Measurements from ENCODE around the gene VWA5B2.
"Not testable (repeated sequence)": the region's sequence is repeated elsewhere in the genome, so short reads cannot be mapped to it uniquely, and the experiment has no call there.

Gene VWA5B2

DNA sequence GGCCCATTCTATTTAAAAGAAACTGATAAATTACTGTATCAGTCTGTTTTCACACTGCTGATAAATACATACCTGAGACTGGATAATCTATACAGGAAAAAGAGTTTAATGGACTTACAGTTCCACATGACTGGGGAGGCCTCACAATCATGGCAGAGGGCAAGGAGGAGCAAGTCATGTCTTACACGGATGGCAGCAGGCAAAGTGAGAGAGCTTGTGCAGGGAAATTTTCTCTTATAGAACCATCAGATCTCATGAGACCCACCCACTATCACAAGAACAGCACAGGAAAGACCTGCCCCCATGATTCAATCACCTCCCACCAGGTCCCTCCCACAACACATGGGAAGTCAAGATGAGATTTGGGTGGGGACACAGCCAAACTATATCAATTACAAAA is 37.9 kb downstream of the VWA5B2 start:
- H3K9me3 ChIP-seq (ENCODE audit: control insufficient read depth in 5 of 5, low read length in 5 of 5); H3K9ac ChIP-seq (ENCODE audit: low read length in 5 of 5); H3K36me3 ChIP-seq (ENCODE audit: control insufficient read depth in 5 of 5, insufficient read depth in 5 of 5, low read length in 5 of 5); H3K4me1 ChIP-seq (ENCODE audit: control insufficient read depth in 5 of 5, insufficient read depth in 5 of 5, low read length in 5 of 5); H3K27ac ChIP-seq (ENCODE audit: low read depth, low read length); H3K4me3 ChIP-seq (ENCODE audit: low read depth in 1 of 5, low read length in 5 of 5): not testable (repeated sequence)
- peaks cover 9 to 16% (median 11%) of the 10 kb centered on the region in 5 donors for H3K27me3 ChIP-seq (ENCODE audit: control insufficient read depth in 5 of 5, insufficient read depth in 4 of 5, low read length in 5 of 5)

DNA sequence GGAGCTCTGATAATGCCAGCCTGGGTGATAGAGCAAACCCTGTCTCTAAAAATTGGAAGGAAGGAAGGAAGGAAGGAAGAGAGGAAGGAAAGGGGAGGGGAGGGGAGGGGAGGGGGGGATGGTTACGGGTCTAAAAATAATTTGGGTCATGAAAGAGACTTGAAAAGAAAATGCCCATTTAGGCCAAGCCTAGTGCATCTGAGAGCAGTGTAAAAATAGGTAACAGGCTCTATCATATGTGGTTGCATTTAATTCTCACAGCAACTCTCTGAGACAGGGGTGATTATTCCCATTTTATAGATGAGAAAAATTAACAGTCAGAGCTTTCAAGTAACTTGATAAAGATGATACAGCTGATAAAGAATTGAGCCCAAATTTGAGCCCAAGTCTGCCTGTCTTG is 42.9 kb downstream of the VWA5B2 start:
- no peak overlapping the region for H3K27ac ChIP-seq (ENCODE audit: low read depth, low read length)
- peaks cover 10 to 30% (median 21%) of the 10 kb centered on the region in 5 donors for H3K27me3 ChIP-seq (ENCODE audit: control insufficient read depth in 5 of 5, insufficient read depth in 4 of 5, low read length in 5 of 5)
- no peaks in the 10 kb centered on the region for H3K36me3 ChIP-seq (ENCODE audit: control insufficient read depth in 5 of 5, insufficient read depth in 5 of 5, low read length in 5 of 5)
- H3K9me3 ChIP-seq (ENCODE audit: control insufficient read depth in 5 of 5, low read length in 5 of 5): peaks cover 0 to 3% (median 0%) of the 10 kb centered on the region in 5 donors
- no peak overlapping the region for H3K9ac ChIP-seq (ENCODE audit: low read length in 5 of 5)
- no peak overlapping the region for H3K4me3 ChIP-seq (ENCODE audit: low read depth in 1 of 5, low read length in 5 of 5)
- H3K4me1 ChIP-seq (ENCODE audit: control insufficient read depth in 5 of 5, insufficient read depth in 5 of 5, low read length in 5 of 5): peaks cover 0 to 5% (median 0%) of the 10 kb centered on the region in 5 donors

DNA sequence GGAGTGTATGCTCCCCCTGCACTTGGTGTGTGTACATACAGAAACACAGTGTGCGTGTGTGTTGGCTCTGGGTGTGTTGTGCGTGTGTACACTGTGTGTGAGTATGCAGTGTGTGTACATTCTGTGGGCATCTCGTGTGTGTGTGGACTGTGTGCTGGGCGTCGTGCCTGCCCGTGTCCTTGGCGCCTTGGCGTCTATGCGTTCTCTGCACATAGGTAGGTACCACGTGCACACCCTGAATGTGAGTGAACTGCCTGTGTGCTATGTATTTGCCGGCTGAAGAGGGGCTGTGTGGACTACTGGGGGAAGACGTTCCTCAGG is 46.0 kb downstream of the VWA5B2 start:
- no peak overlapping the region for H3K4me3 ChIP-seq (ENCODE audit: low read depth in 1 of 5, low read length in 5 of 5)
- peaks cover 0 to 3% (median 0%) of the 10 kb centered on the region in 5 donors for H3K9me3 ChIP-seq (ENCODE audit: control insufficient read depth in 5 of 5, low read length in 5 of 5)
- peaks cover 0 to 5% (median 0%) of the 10 kb centered on the region in 5 donors for H3K4me1 ChIP-seq (ENCODE audit: control insufficient read depth in 5 of 5, insufficient read depth in 5 of 5, low read length in 5 of 5)
- H3K9ac ChIP-seq (ENCODE audit: low read length in 5 of 5): no peak overlapping the region
- no peak overlapping the region for H3K27ac ChIP-seq (ENCODE audit: low read depth, low read length)
- no peaks in the 10 kb centered on the region for H3K36me3 ChIP-seq (ENCODE audit: control insufficient read depth in 5 of 5, insufficient read depth in 5 of 5, low read length in 5 of 5)
- peaks cover 11 to 41% (median 26%) of the 10 kb centered on the region in 5 donors for H3K27me3 ChIP-seq (ENCODE audit: control insufficient read depth in 5 of 5, insufficient read depth in 4 of 5, low read length in 5 of 5)

GRCh38 chr3:184275961-184276910 is 46.9 kb downstream of the VWA5B2 start, which contains the start of gene ECE2:
ECE2 (plus strand) TSS chr3:184276022; CDS start chr3:184276154, 132 bp downstream.
- Histone ChIP-seq H3K9ac (ENCODE audit: low read length in 5 of 5) (no peak within 1 kb of the TSS), H3K9me3 (ENCODE audit: control insufficient read depth in 5 of 5, low read length in 5 of 5) (peaks cover 0 to 3% (median 0%) of the 10 kb centered on the region in 5 donors), H3K36me3 (ENCODE audit: control insufficient read depth in 5 of 5, insufficient read depth in 5 of 5, low read length in 5 of 5) (no peaks in the 10 kb centered on the region), H3K4me3 (ENCODE audit: low read depth in 1 of 5, low read length in 5 of 5) (no peak within 1 kb of the TSS), H3K27ac (ENCODE audit: low read depth, low read length) (no peak within 1 kb of the TSS), H3K27me3 (ENCODE audit: control insufficient read depth in 5 of 5, insufficient read depth in 4 of 5, low read length in 5 of 5) (peaks cover 11 to 41% (median 26%) of the 10 kb centered on the region in 5 donors), H3K4me1 (ENCODE audit: control insufficient read depth in 5 of 5, insufficient read depth in 5 of 5, low read length in 5 of 5) (peaks cover 0 to 5% (median 0%) of the 10 kb centered on the region in 5 donors)

DNA sequence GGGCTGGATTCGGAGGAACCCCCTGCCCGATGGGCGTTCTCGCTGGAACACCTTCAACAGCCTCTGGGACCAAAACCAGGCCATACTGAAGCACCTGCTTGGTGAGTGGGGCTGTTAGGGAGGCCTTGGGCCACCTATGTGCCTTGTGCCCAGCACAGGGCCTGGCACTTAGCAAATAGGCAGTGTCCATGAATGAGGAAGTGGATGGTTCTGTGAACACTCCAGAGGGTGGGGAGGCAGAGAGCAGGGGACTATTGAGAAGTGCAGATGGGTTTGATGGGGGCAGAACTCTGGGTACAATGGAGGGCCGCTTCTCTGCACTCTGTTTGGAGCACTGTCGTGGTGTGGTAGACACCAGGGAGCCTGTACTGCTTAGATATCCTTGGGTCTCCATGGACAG is 48.0 kb downstream of the VWA5B2 start:
- Histone ChIP-seq H3K9ac (ENCODE audit: low read length in 5 of 5) (no peak overlapping the region), H3K36me3 (ENCODE audit: control insufficient read depth in 5 of 5, insufficient read depth in 5 of 5, low read length in 5 of 5) (no peaks in the 10 kb centered on the region), H3K9me3 (ENCODE audit: control insufficient read depth in 5 of 5, low read length in 5 of 5) (peaks cover 0 to 3% (median 0%) of the 10 kb centered on the region in 5 donors), H3K4me1 (ENCODE audit: control insufficient read depth in 5 of 5, insufficient read depth in 5 of 5, low read length in 5 of 5) (peaks cover 0 to 5% (median 0%) of the 10 kb centered on the region in 5 donors), H3K27me3 (ENCODE audit: control insufficient read depth in 5 of 5, insufficient read depth in 4 of 5, low read length in 5 of 5) (peaks cover 11 to 41% (median 26%) of the 10 kb centered on the region in 5 donors), H3K4me3 (ENCODE audit: low read depth in 1 of 5, low read length in 5 of 5) (no peak overlapping the region), H3K27ac (ENCODE audit: low read depth, low read length) (no peak overlapping the region)

DNA sequence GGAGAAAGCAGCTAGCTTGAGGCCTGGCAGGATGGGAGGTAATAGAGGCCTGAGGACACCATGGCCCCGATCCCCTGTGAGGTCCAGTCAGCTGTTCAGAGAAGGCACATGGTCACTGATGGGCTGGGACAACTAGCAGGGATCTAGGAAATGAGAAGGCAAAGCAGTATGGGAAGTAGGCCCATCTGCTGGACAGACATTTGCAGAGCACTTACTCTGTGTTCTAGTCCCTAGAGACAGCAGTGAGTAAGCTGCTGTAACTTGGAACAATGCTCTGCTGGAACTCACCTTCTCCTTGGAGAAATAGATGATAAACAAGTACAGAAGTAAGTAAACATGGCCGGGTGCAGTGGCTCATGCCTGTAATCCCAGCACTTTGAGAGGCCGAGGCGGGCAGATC is 53.6 kb downstream of the VWA5B2 start:
- peaks cover 0 to 3% (median 0%) of the 10 kb centered on the region in 5 donors for H3K9me3 ChIP-seq (ENCODE audit: control insufficient read depth in 5 of 5, low read length in 5 of 5)
- H3K27me3 ChIP-seq (ENCODE audit: control insufficient read depth in 5 of 5, insufficient read depth in 4 of 5, low read length in 5 of 5): peaks cover 0 to 8% (median 4%) of the 10 kb centered on the region in 5 donors
- H3K4me1 ChIP-seq (ENCODE audit: control insufficient read depth in 5 of 5, insufficient read depth in 5 of 5, low read length in 5 of 5): peaks cover 0 to 4% (median 0%) of the 10 kb centered on the region in 5 donors
- no peak overlapping the region for H3K27ac ChIP-seq (ENCODE audit: low read depth, low read length)
- H3K4me3 ChIP-seq (ENCODE audit: low read depth in 1 of 5, low read length in 5 of 5): no peak overlapping the region
- no peak overlapping the region for H3K9ac ChIP-seq (ENCODE audit: low read length in 5 of 5)
- H3K36me3 ChIP-seq (ENCODE audit: control insufficient read depth in 5 of 5, insufficient read depth in 5 of 5, low read length in 5 of 5): no peaks in the 10 kb centered on the region

DNA sequence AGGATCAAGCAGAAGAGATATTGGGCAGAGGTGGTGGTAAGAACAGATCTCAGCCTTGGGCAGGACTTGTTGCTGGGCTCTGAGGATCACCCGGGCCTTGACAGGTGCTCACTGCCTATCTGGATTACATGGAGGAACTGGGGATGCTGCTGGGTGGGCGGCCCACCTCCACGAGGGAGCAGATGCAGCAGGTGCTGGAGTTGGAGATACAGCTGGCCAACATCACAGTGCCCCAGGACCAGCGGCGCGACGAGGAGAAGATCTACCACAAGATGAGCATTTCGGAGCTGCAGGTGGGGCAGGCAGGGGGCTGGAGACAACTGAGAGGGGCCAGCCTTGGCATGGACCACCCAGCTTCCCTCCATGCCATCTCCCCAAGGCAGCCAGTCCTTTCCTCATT is 54.3 kb downstream of the VWA5B2 start:
- Histone ChIP-seq H3K4me3 (ENCODE audit: low read depth in 1 of 5, low read length in 5 of 5) (no peak overlapping the region), H3K9me3 (ENCODE audit: control insufficient read depth in 5 of 5, low read length in 5 of 5) (peaks cover 0 to 3% (median 0%) of the 10 kb centered on the region in 5 donors), H3K9ac (ENCODE audit: low read length in 5 of 5) (no peak overlapping the region), H3K36me3 (ENCODE audit: control insufficient read depth in 5 of 5, insufficient read depth in 5 of 5, low read length in 5 of 5) (no peaks in the 10 kb centered on the region), H3K4me1 (ENCODE audit: control insufficient read depth in 5 of 5, insufficient read depth in 5 of 5, low read length in 5 of 5) (peaks cover 0 to 4% (median 0%) of the 10 kb centered on the region in 5 donors), H3K27ac (ENCODE audit: low read depth, low read length) (no peak overlapping the region), H3K27me3 (ENCODE audit: control insufficient read depth in 5 of 5, insufficient read depth in 4 of 5, low read length in 5 of 5) (peaks cover 0 to 8% (median 3%) of the 10 kb centered on the region in 5 donors)

GRCh38 chr3:184284696-184285095 is 55.3 kb downstream of the VWA5B2 start:
- Histone ChIP-seq H3K27me3 (ENCODE audit: control insufficient read depth in 5 of 5, insufficient read depth in 4 of 5, low read length in 5 of 5) (peaks cover 0 to 8% (median 3%) of the 10 kb centered on the region in 5 donors), H3K9ac (ENCODE audit: low read length in 5 of 5) (peak overlapping the region in 1 of 5 donors; percentile 9), H3K4me3 (ENCODE audit: low read depth in 1 of 5, low read length in 5 of 5) (no peak overlapping the region), H3K27ac (ENCODE audit: low read depth, low read length) (no peak overlapping the region), H3K9me3 (ENCODE audit: control insufficient read depth in 5 of 5, low read length in 5 of 5) (peaks cover 0 to 3% (median 0%) of the 10 kb centered on the region in 5 donors), H3K36me3 (ENCODE audit: control insufficient read depth in 5 of 5, insufficient read depth in 5 of 5, low read length in 5 of 5) (no peaks in the 10 kb centered on the region), H3K4me1 (ENCODE audit: control insufficient read depth in 5 of 5, insufficient read depth in 5 of 5, low read length in 5 of 5) (peaks cover 0 to 4% (median 0%) of the 10 kb centered on the region in 5 donors)

DNA sequence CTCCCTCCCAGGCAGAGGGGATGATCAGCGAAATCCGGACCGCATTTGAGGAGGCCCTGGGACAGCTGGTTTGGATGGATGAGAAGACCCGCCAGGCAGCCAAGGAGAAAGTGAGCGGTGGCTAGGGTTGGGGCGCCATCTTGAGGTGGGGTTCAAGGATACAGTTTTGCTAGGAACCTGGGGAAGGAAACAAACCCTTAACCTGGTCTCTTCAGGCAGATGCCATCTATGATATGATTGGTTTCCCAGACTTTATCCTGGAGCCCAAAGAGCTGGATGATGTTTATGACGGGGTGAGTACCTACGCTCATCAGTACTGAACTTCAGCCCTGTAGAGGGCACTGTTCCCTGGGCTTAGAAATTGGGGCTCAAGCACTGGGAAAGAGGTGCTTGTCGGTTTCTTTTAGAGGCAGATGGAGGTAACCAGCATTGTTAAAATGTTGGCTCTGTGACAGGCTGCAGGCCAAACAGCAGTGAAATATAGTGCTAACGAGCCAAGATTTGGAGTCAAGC is 60.1 kb downstream of the VWA5B2 start:
- H3K9me3 ChIP-seq (ENCODE audit: control insufficient read depth in 5 of 5, low read length in 5 of 5): no peaks in the 10 kb centered on the region
- H3K4me1 ChIP-seq (ENCODE audit: control insufficient read depth in 5 of 5, insufficient read depth in 5 of 5, low read length in 5 of 5): peaks cover 0 to 4% (median 0%) of the 10 kb centered on the region in 5 donors
- H3K27ac ChIP-seq (ENCODE audit: low read depth, low read length): no peak overlapping the region
- no peaks in the 10 kb centered on the region for H3K36me3 ChIP-seq (ENCODE audit: control insufficient read depth in 5 of 5, insufficient read depth in 5 of 5, low read length in 5 of 5)
- no peak overlapping the region for H3K4me3 ChIP-seq (ENCODE audit: low read depth in 1 of 5, low read length in 5 of 5)
- H3K27me3 ChIP-seq (ENCODE audit: control insufficient read depth in 5 of 5, insufficient read depth in 4 of 5, low read length in 5 of 5): peaks cover 0 to 10% (median 8%) of the 10 kb centered on the region in 5 donors
- no peak overlapping the region for H3K9ac ChIP-seq (ENCODE audit: low read length in 5 of 5)

DNA sequence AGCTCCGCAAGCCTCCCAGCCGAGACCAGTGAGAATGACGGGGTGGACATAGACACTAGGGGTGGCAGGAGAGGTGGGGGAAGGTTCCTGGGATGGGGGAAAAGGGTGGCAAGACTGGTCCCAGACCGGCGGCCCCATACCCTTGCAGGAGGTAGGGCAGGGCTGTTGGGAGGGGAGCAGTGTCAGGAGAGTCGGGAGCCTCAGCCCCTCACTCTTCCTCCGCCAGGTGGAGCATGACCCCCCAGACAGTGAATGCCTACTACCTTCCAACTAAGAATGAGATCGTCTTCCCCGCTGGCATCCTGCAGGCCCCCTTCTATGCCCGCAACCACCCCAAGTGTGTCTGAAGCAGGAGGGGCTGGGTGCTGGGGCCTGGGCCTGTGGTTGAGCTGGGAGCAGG is 60.9 kb downstream of the VWA5B2 start:
- H3K36me3 ChIP-seq (ENCODE audit: control insufficient read depth in 5 of 5, insufficient read depth in 5 of 5, low read length in 5 of 5): no peaks in the 10 kb centered on the region

More for the DNA sequence above, 60.9 kb downstream of the VWA5B2 start:
- H3K4me1 ChIP-seq (ENCODE audit: control insufficient read depth in 5 of 5, insufficient read depth in 5 of 5, low read length in 5 of 5): no peaks in the 10 kb centered on the region
- no peak overlapping the region for H3K4me3 ChIP-seq (ENCODE audit: low read depth in 1 of 5, low read length in 5 of 5)
- H3K27ac ChIP-seq (ENCODE audit: low read depth, low read length): no peak overlapping the region
- H3K9me3 ChIP-seq (ENCODE audit: control insufficient read depth in 5 of 5, low read length in 5 of 5): no peaks in the 10 kb centered on the region
- H3K27me3 ChIP-seq (ENCODE audit: control insufficient read depth in 5 of 5, insufficient read depth in 4 of 5, low read length in 5 of 5): peaks cover 0 to 10% (median 8%) of the 10 kb centered on the region in 5 donors
- no peak overlapping the region for H3K9ac ChIP-seq (ENCODE audit: low read length in 5 of 5)
